HG03342 (cell line): ENCODE results near the gene SLC30A2.

Source experiments
- ATAC-seq: cut with Tn5 transposase; IDR thresholded peaks from one replicate; pipeline ENCODE4 v1.9.1; 2021; ENCODE audit warnings: mild to moderate bottlenecking, moderate library complexity; ENCODE audit not compliant: unreplicated experiment

The SLC30A2 gene

DNA sequence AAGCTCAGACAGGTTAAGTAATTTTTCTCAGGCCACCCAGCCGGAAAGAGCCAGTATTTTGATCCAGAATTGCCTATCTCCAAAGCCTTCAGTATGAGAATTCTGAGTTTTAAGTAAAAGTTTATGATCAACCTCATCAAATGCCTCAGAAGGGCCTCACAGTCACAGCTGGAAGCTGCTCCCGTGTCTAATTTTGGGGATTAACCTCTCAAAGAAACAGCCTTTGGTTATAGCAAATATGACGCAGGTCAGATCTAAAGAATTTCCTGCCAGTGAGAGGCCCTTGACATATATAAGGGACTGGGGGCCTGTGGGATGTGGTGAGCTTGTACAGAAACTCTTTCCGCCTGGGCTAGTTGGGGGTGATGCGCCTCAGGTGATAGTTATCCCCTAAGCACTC lies 22.1 kb downstream of the SLC30A2 start:
- no peak for ATAC-seq

DNA sequence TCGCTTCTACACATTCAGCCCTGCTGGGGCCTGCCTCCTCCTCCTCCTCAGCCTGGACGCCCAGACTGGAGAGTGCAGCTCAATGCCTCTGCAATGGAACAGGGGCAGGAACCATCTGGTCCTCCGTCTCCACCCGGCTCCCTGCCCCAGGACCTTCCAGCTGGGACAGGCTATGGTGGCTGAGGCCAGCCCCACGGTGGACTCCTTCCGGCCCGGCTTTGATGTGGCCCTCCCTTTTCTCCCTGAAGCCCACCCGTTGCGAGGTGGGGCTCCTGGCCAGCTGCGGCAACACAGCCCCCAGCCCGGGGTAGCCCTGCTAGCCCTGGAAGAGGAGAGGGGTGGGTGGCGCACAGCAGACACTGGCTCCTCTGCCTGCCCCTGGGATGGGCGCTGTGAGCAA lies 22.9 kb downstream of the SLC30A2 start:
- no peak for ATAC-seq

DNA sequence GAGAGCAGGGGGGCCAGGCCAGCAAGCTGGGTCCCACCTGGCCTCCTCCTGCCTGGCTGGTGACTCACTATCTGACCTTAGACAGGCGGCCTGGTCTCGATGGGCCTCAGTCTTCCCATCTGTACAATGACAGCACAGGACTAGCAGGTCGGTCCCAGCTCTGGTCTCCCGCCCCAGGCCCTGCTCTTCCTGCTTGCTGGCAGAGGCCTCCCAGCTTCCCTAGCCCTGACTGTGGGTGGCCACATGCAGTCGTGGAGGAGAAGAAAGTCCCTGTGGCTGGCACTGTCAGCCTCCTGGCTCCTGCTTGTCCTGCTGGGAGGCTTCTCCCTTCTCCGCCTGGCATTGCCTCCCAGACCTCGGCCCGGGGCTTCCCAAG lies 23.5 kb downstream of the SLC30A2 start:
- ATAC-seq = no peak

DNA sequence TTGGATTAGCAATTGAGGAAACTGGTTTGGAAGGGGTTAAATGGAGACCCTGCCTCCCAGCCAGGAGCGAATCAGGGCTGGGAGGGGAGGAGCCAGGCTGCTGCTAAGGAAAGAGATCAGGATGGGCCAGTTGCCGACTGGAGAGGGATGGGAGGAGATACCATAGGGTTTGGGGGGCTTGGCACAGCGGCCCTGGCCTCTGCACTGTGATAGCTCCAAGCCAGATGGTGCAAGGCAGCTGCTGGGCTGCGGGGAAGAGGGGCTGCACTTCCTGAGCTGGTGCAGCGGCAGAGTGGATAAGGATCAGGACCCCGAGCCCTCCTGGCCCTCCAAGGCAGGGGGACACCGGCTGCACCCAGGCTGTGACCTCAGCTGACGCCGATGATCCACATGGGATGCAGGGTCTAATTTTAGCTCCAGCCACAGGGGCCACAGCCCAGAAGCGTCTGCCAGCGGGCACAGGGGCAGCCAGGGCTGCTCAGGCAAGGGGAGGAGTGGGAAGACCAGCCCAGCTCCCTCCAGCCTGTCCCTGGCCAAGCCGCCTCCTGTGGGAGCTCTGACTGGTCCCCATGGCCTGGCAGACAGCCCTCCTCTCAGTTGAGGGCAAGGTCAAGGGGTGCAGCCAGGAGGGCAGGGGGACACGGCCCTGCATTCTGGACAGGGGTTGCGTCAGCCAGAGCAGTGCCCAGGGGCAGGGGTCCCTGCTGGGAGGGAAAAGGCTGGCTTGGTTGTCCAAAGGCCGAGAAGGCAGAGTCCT lies 24.1 kb downstream of the SLC30A2 start, which contains the start of gene EXTL1:
EXTL1 (plus strand) TSS at position 129 of the 757 bp plus-strand sequence. CDS start 872 bp downstream, outside the sequence.
- ATAC-seq = no peak

DNA sequence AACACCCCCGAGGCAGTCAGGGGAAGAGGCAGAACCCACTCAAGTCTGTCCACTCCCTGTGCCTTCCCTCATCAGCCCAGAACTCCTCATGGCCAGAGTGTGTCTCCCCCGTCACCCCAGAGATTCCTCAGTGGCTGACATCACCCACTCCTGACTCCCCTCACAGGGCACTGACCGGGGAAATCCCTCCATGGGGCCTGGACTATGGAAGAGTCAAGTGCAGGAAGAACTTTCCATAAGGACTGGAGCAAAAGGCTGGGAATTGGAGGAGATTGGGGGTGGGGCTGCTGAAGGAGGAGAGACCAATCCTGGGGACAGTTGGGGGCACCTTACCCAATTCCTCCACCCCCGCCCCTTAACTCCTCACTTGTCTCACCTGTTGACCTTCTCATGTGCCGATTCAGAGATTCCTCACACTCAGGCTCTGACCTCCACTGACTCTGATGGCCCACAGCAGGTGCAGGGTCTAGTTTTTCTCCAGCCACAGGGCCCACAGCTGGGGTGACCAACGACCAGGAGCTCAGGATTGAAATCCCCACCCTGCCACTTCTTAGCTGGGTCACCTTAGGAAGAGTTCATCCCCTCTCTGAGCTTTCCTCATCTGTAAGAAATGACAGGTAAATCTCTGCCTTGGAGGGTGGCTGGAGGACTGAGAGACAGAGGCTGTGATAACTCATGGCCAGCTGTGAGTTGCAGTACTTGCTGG lies 24.8 kb downstream of the SLC30A2 start:
- no peak for ATAC-seq

DNA sequence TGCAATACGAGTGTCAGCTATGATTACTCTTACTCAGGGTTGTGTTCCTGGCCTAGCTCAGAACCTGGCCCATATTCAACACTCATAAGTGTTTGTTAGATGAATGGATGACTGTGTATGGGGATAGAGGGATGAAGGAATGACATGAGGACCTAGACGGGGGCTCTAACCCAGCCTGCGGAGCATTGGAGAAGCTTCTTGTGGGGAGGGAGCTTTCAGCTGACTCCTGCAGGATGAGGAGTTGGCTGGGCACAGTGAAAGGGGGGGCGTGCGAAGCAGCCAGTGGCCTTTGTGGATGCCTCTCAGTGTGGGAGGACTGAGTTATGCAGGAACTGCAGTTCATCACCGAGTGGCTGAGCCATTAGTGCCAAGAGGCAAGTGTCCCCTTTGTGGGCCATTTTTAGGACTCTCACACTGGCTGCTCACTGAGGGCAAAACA lies 25.6 kb downstream of the SLC30A2 start:
- no peak for ATAC-seq

DNA sequence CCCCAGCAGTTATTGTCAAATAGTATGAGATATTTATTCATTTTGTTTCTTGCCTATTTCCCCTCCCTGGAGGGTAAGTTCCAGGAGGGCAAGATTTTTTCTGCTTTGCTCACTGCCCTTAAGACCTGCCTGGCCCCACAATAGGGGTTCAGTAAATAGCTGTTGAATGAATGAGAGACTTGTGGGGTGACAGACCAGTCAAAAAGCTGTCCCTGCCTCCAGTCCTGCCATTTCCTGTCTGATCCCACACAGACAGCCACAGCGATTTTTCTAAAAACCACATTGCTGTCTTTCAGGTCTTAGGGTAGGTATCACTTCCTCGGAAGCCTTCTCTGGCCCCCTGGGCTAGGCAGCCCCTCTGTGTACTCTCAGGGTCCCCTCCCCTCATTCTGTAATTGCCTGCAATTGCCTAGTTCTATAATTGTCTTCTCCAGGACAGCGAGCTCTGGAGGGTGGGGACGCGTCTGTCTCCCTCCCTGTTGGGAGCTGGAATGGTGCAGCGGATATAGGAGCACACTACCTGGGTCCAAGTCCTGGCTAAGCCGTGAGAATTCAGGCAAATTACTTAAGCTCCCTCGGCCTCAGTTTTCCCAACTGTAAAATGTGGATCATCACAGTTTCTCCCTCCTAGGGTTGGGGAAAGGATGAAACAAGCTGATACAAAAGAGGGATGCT lies 26.1 kb downstream of the SLC30A2 start:
- ATAC-seq = no peak

DNA sequence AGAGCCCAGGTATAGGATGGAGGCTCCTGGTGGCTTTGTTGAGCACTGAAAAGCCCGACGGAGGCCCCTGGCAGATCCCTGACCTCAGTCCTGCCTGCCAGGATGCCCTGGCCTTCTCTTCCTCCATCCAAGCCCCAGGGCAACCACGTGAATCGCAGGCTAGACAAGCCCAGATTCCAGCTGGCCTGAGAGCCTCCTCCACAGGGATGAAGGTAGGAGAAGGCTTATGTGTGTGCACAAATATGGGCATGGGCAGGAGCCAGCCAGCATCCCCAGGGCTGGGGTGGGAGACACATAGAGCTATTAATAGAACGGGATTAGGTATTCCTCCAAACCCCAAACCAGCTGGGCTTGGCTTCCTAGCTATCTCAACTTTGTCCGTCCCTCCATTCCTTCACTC lies 28.3 kb downstream of the SLC30A2 start:
- no peak for ATAC-seq

DNA sequence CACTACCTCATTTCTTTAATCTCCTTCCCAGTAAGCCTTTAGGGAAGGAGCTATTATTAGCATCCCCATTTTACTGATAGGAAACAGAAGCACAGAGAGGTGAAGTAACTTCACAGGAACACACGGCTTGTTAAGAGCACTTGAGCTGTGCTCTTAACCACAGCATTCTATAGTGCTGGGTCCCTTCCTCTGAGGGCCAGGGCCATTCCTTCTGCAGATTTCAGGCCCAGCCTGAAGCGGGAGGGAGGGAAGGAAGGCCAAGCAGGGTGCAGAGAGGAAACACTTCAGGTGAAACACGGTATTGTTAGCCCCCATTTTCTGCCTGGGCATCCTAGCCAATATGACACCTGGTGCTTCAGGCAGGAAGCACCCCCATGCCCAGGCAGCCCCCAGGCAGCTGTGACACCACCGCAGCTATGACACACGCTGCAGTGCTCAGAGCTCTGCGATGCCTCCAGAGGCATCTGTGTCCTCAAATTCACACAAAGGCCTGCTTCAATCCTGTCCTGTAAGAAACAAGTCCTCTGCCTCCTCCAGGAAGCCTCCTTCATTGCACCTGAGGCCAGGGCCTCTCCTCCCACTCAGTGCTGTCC lies 28.9 kb downstream of the SLC30A2 start:
- ATAC-seq = no peak

DNA sequence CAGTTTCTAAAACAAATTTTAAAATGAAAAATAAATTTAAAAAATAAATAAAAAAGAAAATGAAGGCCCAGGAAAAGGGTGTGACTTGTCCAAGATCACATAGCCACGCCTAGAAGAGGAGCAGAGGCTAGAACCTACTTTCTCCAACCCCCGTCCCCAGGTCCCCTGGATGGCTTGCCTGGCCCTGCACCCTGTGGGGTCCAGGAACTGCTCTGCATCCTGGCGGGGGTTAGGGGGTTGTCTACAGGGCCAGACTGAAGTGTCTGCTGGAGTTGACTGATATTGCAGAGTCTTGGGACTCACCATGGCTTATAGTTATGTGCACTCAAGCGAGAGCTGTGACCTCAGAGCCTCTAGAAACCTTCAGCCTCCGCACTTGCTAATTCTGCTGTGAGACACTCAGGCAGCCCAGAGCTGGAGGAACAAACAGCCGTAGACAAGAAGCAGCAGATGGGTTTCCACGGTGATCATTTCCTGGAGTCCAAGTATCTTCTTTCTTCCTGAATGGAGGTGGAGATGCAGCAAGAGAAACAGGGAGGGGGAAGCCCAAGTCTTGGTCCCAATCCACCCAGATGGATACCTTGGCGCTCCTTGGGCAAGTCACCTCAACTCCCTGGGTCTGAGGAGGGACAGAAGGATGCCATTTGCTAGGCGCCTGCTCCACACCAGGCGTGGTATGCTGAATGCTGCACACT lies 29.5 kb downstream of the SLC30A2 start:
- ATAC-seq = no peak

DNA sequence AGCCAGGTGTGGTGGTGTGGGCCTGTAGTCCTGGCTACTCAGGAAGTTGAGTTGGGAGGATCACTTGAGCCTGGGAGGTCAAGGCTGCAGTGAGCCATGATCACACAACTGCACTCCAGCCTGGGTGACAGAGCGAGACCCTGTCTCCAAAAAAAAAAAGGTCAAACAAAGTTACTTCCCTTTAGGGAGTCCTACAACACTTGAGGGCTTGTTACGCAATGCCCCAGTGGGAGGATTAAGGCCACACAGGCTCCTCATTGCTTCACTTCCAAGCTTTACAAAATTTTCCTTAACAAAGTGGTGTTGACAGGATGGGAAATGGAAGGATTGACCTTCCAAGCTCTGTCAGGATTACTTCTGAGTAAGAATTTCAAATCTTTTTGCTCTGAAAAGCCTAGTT lies 30.6 kb downstream of the SLC30A2 start:
- ATAC-seq = no peak

DNA sequence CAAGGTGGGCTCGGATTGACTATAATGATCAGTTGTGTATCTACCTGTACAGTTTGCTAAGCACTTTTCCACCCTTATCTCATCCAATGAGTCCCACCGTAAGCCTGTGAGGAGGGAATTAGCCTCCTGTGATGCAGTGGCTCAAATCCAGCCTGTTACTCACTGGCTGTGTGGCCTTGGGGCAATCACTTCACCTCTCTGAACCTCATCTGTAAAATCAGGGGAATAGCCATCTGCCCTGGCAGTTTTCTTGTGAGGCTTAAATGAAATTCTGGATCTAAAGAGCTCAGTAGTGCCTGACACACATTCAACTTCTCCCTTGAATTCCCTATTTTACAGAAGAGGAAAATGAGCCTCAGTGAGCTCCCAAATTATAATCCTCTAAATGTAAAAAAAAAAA lies 31.7 kb downstream of the SLC30A2 start:
- no peak for ATAC-seq

DNA sequence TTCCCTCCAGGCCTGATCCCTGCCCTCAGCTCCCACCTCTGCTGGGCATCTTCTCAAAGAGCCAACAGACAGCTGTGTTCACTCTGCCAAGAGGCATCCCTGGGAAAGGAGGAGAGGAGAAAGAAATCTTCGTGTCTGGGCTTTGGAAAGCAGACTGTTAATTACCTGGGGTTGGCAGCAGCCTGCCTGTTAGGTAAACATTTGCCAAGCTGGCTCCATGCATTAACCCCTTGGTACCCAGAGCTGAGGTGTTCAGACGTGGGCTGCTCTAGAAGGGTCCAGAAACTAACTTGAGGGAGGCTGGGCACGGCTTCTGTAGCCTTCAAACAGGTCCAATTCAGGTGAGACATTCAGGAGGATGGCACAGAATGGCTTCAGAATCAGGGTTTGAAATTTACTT lies 33.1 kb downstream of the SLC30A2 start:
- ATAC-seq = no peak

DNA sequence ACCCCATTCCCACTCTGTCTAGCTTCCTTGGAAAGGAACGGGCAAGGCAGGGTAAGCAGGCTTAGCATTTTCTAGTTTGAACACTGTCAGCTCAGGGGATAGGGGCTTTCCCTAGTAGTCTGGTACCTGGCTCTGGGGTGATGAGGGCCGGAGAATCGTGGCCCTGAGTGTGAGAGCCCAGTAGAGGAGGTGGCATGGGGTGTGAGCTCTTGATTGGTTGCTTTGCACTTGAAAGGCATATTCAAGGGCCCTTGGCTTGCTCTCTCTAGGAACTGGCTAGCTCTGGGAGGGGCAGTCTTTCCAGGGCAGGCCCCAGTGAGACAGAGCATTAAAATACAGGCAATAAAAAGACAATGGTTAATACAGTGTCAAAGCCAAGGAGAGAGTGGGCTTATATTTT lies 35.1 kb downstream of the SLC30A2 start:
- no peak for ATAC-seq

DNA sequence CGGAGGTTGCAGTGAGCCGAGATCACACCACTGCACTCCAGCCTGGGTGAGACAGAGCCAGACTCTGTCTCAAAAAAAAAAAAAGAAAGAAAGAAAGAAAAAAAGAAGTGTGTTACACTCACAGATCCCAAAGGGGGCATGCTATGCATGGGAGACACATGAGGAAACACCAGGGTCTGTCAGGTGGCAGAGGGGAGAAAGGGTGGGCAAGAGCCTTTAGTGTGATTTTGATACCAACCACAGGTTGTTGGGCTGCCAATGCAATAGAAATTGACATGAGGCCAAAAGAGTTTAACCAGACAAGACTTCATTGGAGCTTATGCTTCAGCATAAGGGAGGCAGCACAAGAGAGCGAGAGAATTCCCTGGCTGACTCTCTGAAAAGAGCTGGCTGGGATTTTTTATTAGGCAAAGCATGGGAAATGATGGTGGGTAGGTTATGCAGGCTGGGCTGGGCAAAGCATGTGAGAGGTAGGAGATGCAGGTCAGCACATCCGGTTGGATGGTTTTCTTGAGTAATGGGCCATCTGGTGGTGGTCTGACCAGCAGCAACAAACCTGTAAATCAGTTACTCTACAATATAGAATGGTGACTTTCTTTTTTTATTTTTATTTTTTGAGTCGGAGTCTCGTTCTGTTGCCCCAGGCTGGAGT lies 36.0 kb downstream of the SLC30A2 start:
- no peak for ATAC-seq

DNA sequence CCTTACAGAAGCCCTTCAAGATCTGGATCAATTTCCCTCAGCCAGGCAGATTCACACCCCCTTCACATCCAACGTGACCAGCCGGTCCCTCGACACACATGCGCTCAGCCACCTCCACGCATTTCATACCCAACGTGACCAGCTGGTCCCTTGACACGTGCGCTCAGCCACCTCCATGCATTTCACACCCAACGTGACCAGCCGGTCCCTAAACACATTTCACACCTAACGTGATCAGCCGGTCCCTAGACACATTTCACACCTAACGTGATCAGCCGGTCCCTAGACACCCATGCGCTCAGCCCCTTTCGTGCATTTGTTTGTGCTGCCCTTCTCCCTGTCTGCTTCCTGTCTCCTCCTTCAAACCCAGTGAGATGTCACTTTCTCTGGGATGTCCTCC lies 39.2 kb downstream of the SLC30A2 start:
- ATAC-seq = no peak

DNA sequence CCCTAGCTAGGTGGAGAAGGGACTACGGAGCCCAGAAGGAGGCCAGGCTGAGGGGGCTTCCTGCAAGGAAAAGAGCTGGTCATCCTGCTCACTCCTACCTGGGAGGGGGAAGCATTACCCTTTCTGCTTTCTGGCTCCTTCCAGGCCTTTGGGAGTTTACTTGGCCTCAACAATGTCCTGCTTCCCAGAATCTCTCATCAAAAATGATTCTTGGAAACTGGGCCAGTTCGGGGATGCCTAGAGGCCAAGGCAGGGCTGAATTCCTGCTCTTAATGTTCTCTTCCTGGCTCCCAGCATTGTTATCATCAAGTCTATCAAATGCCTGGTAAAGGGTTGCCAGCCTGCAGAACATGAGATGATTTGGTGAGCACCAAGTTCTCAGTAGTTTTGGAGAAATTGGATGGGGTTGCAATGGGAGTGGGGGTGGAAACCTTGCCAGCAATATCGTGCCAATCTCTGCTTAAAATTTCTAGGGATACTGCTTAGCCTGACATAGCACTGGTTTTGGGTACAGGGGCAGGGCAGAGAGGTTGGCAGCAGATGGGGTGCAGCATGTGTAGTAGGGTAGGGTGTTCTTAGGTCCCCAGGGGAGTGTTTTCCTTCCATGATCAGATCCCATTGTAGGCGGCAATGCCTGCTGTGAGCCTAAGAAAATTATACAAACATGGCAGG lies 40.3 kb downstream of the SLC30A2 start:
- no peak for ATAC-seq

DNA sequence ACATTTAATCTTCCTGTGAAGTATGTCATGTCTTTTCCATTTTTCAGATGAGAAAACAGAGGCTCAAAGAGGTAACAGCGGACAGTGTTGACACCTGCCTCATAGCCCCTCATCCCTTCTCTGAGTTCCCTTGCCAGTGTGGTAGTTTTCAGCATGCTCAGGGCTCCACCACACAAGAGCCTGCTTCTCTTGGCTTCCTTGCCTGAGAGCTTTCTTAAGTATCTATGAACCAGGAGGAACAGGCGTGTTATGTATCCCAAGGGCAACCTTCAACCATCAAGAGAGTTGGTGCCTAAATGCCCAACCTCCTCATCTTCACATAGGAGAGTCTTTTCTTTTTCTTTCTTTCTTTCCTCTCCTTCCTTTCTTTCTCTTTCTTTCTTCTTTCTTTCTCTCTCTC lies 42.2 kb downstream of the SLC30A2 start:
- no peak for ATAC-seq

DNA sequence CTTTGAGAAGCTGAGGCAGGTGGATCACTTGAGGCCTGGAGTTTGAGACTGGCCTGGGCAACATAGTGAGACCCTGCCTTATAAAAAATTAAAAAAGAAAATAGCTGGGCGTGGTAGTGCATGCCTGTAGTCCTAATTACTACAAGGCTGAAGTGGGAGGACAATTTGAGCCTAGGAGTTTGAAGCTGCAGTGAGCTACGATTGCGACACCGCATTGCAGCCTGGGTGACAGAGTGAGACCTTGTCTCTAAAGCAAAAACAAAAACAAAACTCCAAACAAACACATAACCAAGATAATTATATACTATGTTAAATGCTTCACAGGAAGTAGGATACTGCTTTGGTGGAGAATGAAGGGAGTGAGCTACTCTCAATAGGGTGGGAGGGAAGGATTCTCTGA lies 42.7 kb downstream of the SLC30A2 start:
- ATAC-seq = no peak
